GM12878 (cell line): Measurements from ENCODE around the gene SPTBN1. TPM values are rescaled to one million over a fixed set of nuclear protein-coding genes. Genes with fewer than 3 reads are reported as not detected.

Experiments used
- BACH1 ChIP-seq: fragments of 450-650 bp; IDR thresholded peaks from 2 replicates; pipeline ENCODE4 v1.6.1; 2017; ENCODE audit warnings: mild to moderate bottlenecking, borderline replicate concordance
- BHLHE40 ChIP-seq, 2 experiments: fragments of 450-650 bp in 1 of 2; IDR thresholded peaks; 2 replicates each; pipeline ENCODE4 v1.6.1; 2011 to 2017; ENCODE audit warnings: low read depth in 2 of 2, borderline replicate concordance in 1 of 2, improper control_type of control experiment in 1 of 2, low read length in 1 of 2, mild to moderate bottlenecking in 1 of 2
- ETV6 ChIP-seq, 2 experiments: fragments of 450-650 bp in 1 of 2; IDR thresholded peaks in 1 of 2; conservative IDR thresholded peaks in 1 of 2; 2 replicates each; pipeline ENCODE4 v1.6.1; 2014; ENCODE audit warnings: antibody characterized with exemption in 1 of 2, borderline replicate concordance in 1 of 2, low read depth in 1 of 2, mild to moderate bottlenecking in 1 of 2, moderate library complexity in 1 of 2
- FOXK2 ChIP-seq: fragments of 450-650 bp; IDR thresholded peaks from 2 replicates; pipeline ENCODE4 v1.6.1; 2017; ENCODE audit warnings: mild to moderate bottlenecking, moderate library complexity
- FOXM1 ChIP-seq: IDR thresholded peaks from 2 replicates; pipeline ENCODE4 v1.6.1; 2012; ENCODE audit warnings: low read depth, mild to moderate bottlenecking, inconsistent platforms, low read length, moderate library complexity
- HDAC2 ChIP-seq: fragments of 200-600 bp; sonication (generic); IDR thresholded peaks from 2 replicates; pipeline ENCODE4 v1.6.1; 2017
- KLF5 ChIP-seq: fragments of 450-650 bp; IDR thresholded peaks from 2 replicates; pipeline ENCODE4 v1.6.1; 2014; ENCODE audit warnings: mild to moderate bottlenecking; ENCODE audit not compliant: partially characterized antibody
- MAX ChIP-seq: IDR thresholded peaks from 2 replicates; pipeline ENCODE4 v1.6.1; 2012; ENCODE audit warnings: low read depth, low read length, improper control_type of control experiment
- MEF2B ChIP-seq: fragments of 450-650 bp; IDR thresholded peaks from 2 replicates; pipeline ENCODE4 v1.6.1; 2018; ENCODE audit warnings: mild to moderate bottlenecking, moderate library complexity; ENCODE audit not compliant: partially characterized antibody, poor library complexity, severe bottlenecking
- MTA2 ChIP-seq: fragments of 450-650 bp; IDR thresholded peaks from 2 replicates; pipeline ENCODE4 v1.6.1; 2016; ENCODE audit warnings: low read depth, mild to moderate bottlenecking, moderate library complexity
- NBN ChIP-seq: fragments of 450-650 bp; IDR thresholded peaks from 2 replicates; pipeline ENCODE4 v1.6.1; 2016
- NFYB ChIP-seq: IDR thresholded peaks from 2 replicates; pipeline ENCODE4 v1.6.1; 2011; ENCODE audit warnings: low read depth, mild to moderate bottlenecking, low read length, improper control_type of control experiment, moderate library complexity; ENCODE audit not compliant: insufficient read depth
- NR2F1 ChIP-seq: fragments of 450-650 bp; conservative IDR thresholded peaks from 2 replicates; pipeline ENCODE4 v1.6.1; 2017; ENCODE audit warnings: mild to moderate bottlenecking
- PML ChIP-seq: IDR thresholded peaks from 2 replicates; pipeline ENCODE4 v1.6.1; 2012; ENCODE audit warnings: low read length, inconsistent platforms
- POLR2AphosphoS2 ChIP-seq: IDR thresholded peaks from 2 replicates; pipeline ENCODE4 v1.6.1; 2011; ENCODE audit warnings: low read depth, mild to moderate bottlenecking, low read length, improper control_type of control experiment, moderate library complexity
- RAD51 ChIP-seq: fragments of 450-650 bp; IDR thresholded peaks from 2 replicates; pipeline ENCODE4 v1.6.1; 2016; ENCODE audit warnings: moderate library complexity, mild to moderate bottlenecking, inconsistent platforms
- RFX5 ChIP-seq: IDR thresholded peaks from 2 replicates; pipeline ENCODE4 v1.6.1; 2011; ENCODE audit warnings: low read depth, low read length, improper control_type of control experiment
- SIN3A ChIP-seq: IDR thresholded peaks from 2 replicates; pipeline ENCODE4 v1.6.1; 2012; ENCODE audit warnings: low read depth, low read length, improper control_type of control experiment
- SMARCA5 ChIP-seq: fragments of 450-650 bp; IDR thresholded peaks from 2 replicates; pipeline ENCODE4 v1.6.1; 2017; ENCODE audit warnings: mild to moderate bottlenecking
- SRF ChIP-seq, 2 experiments: IDR thresholded peaks; 2 replicates each; pipeline ENCODE4 v1.6.1; 2011; ENCODE audit warnings: low read depth in 2 of 2, low read length in 2 of 2, mild to moderate bottlenecking in 1 of 2, moderate library complexity in 1 of 2
- SUZ12 ChIP-seq: fragments of 200-600 bp; sonication (generic); IDR thresholded peaks from one replicate; pipeline ENCODE4 v1.6.1; 2018; ENCODE audit warnings: antibody characterized with exemption, mild to moderate bottlenecking; ENCODE audit not compliant: unreplicated experiment
- TAF1 ChIP-seq: IDR thresholded peaks from 2 replicates; pipeline ENCODE4 v1.6.1; 2011; ENCODE audit warnings: mild to moderate bottlenecking, low read depth, low read length, borderline replicate concordance
- WRNIP1 ChIP-seq: IDR thresholded peaks from 2 replicates; pipeline ENCODE4 v1.6.1; 2011; ENCODE audit warnings: low read depth, low read length, improper control_type of control experiment, borderline replicate concordance
- YBX1 ChIP-seq: fragments of 450-650 bp; IDR thresholded peaks from 2 replicates; pipeline ENCODE4 v1.6.1; 2016; ENCODE audit warnings: antibody characterized with exemption
- YY1 ChIP-seq: IDR thresholded peaks from 2 replicates; pipeline ENCODE4 v1.6.1; 2011; ENCODE audit warnings: low read depth, mild to moderate bottlenecking, low read length
- ZNF217 ChIP-seq: fragments of 450-650 bp; IDR thresholded peaks from 2 replicates; pipeline ENCODE4 v1.6.1; 2017; ENCODE audit warnings: antibody characterized with exemption, mild to moderate bottlenecking
- ZNF24 ChIP-seq: fragments of 450-650 bp; IDR thresholded peaks from 2 replicates; pipeline ENCODE4 v1.6.1; 2017; ENCODE audit warnings: antibody characterized with exemption, mild to moderate bottlenecking
- ZNF592 ChIP-seq: fragments of 450-650 bp; IDR thresholded peaks from 2 replicates; pipeline ENCODE4 v1.6.1; 2017; ENCODE audit warnings: mild to moderate bottlenecking, moderate library complexity
- ZZZ3 ChIP-seq: IDR thresholded peaks from 2 replicates; pipeline ENCODE4 v1.6.1; 2011; ENCODE audit warnings: low read depth; ENCODE audit not compliant: control insufficient read depth, insufficient read length
- polyA plus RNA-seq, 11 experiments: library from polyadenylated mRNA; depleted of rRNA in 4 of 11; unstranded in 6 of 11; stranded (reverse) in 5 of 11; fragments of >200 nt; fragmentation: Nextera tagmentation in 4 of 11; fragmentation: Illumina TruSeq in 1 of 11; extraction: Ambion mirVana in 4 of 11; extraction: Trizol in 1 of 11; gene quantifications; 1 replicate in 1 of 11; 2 replicates in 10 of 11; pipeline versions ENCODE4 v1.2.1 to v1.2.3, GENCODE V29; 2011 to 2016; ENCODE audit warnings: inconsistent platforms in 2 of 11, missing spikeins in 2 of 11, low read depth in 1 of 11
- total RNA-seq, 4 experiments: library from RNA; depleted of rRNA in 3 of 4; stranded (reverse); fragments of >200 nt in 3 of 4; fragmentation: Illumina TruSeq in 1 of 4; extraction: Trizol in 1 of 4; gene quantifications; 2 replicates each; pipeline versions ENCODE4 v1.2.1 to v1.2.3, GENCODE V29; 2013 to 2021

SPTBN1 gene
- total and polyA plus RNA-seq, 10 of the 15 experiments (the other 5 are each of a cell fraction or from before 2014, with no cell fraction given): 20.6 to 154 (median 76.7) TPM

GRCh38 chr2:54568876-54569321 lies 112.8 kb downstream of the SPTBN1 start (continued):
- TF ChIP-seq ZNF592: no peak
- no peak for TF ChIP-seq YY1
- no peak for TF ChIP-seq MAX
- TF ChIP-seq FOXK2: no peak
- TF ChIP-seq ETV6 (conservative IDR thresholded peaks at IDR 0.05 in 1 of 2, IDR thresholded peaks at IDR 0.05 in 1 of 2; ENCODE audit: borderline replicate concordance in 1 of 2, low read depth in 1 of 2): 0 out of 4 replicates have a peak, but pooled peaks of 1 of the 2 experiments have one; percentile 29
- TF ChIP-seq POLR2AphosphoS2: no peak
- TF ChIP-seq BACH1: no peak
- no peak for TF ChIP-seq RAD51
- TF ChIP-seq FOXM1: peak; percentile 68
- 0 out of 2 replicates have a peak, but pooled peaks have one; percentile 20 for TF ChIP-seq NBN
- TF ChIP-seq SUZ12: no peak
- no peak for TF ChIP-seq NFYB
- TF ChIP-seq SMARCA5: no peak
- TF ChIP-seq TAF1: no peak
- TF ChIP-seq ZNF24: no peak; the same call in 1 of the 2 replicates
- TF ChIP-seq MEF2B: peak; percentile 80
- no peak for TF ChIP-seq SRF (IDR thresholded peaks at IDR 0.05; ENCODE audit: low read depth in 2 of 2, low read length in 2 of 2)
- no peak for TF ChIP-seq WRNIP1
- no peak for TF ChIP-seq NR2F1
- TF ChIP-seq PML: no peak; the same call in 1 of the 2 replicates
- no peak for TF ChIP-seq RFX5
- TF ChIP-seq HDAC2: no peak
- TF ChIP-seq SIN3A: no peak
- no peak for TF ChIP-seq KLF5
- TF ChIP-seq BHLHE40 (IDR thresholded peaks at IDR 0.05; ENCODE audit: borderline replicate concordance in 1 of 2, low read depth in 2 of 2, low read length in 1 of 2): 0 out of 4 replicates have a peak, but pooled peaks of 1 of the 2 experiments have one; percentile 25
- no peak for TF ChIP-seq YBX1
- no peak for TF ChIP-seq ZZZ3
- TF ChIP-seq MTA2: 0 out of 2 replicates have a peak, but pooled peaks have one; percentile 20
- no peak for TF ChIP-seq ZNF217
